Colonic mucosa (tissue), 4 donors: ENCODE data around the gene STAT1. TPM values are rescaled to one million over a fixed set of nuclear protein-coding genes. Genes with fewer than 3 reads are reported as not detected.
A peak's percentile ranks its signal among the peaks of the same experiment; 100 is the strongest.
"Not testable (repeated sequence)": the region's sequence is repeated elsewhere in the genome, so short reads cannot be mapped to it uniquely, and the experiment has no call there.

Experiments
- DNase-seq: peaks from one replicate; pipeline ENCODE4 v3.0.0-alpha.2; 2020
- H3K27ac ChIP-seq: fragments of 200-600 bp; one replicate; pipeline ENCODE4 v1.8.0; 2021
- H3K27me3 ChIP-seq: fragments of 200-600 bp; one replicate; pipeline ENCODE4 v1.8.0; 2021
- H3K36me3 ChIP-seq: fragments of 200-600 bp; one replicate; pipeline ENCODE4 v1.8.0; 2021
- H3K4me1 ChIP-seq: fragments of 200-600 bp; one replicate; pipeline ENCODE4 v1.8.0; 2021; ENCODE audit warnings: mild to moderate bottlenecking
- H3K4me3 ChIP-seq: fragments of 200-600 bp; one replicate; pipeline ENCODE4 v1.8.0; 2021
- H3K9ac ChIP-seq, 2 donors: one replicate each; pipeline ENCODE4 v1.7.0; 2013; ENCODE audit warnings: control low read depth in 2 of 2, low read depth in 2 of 2, low read length in 2 of 2
- H3K9me3 ChIP-seq: fragments of 200-600 bp; one replicate; pipeline ENCODE4 v1.8.0; 2021
- CTCF ChIP-seq: fragments of 200-600 bp; IDR thresholded peaks from one replicate; pipeline ENCODE4 v1.8.0; 2022; ENCODE audit warnings: antibody characterized with exemption, mild to moderate bottlenecking
- intact Hi-C: fragments of 100-400 bp; cut with DNase I; formaldehyde crosslinking; loops from one replicate; pipeline ENCODE4 v1.14.1; 2022
- total RNA-seq, 2 donors: library from RNA; stranded (reverse); fragmentation: NEBNext Ultra II Directional in 1 of 2; extraction: Animal tissue kit (Norgen Biotek cat#: 25700) in 1 of 2; gene quantifications; one replicate each; pipeline ENCODE4 v1.2.1, GENCODE V29; 2021
- donor health status: healthy.
- donor health status: DM: no; HTN: no; CAD: no.
- donor health status: DM: no; HTN: no; CAD: no.

Gene STAT1
- total RNA-seq, 2 donors from 2014 or later, result 52.7 to 58.3 TPM

DNA sequence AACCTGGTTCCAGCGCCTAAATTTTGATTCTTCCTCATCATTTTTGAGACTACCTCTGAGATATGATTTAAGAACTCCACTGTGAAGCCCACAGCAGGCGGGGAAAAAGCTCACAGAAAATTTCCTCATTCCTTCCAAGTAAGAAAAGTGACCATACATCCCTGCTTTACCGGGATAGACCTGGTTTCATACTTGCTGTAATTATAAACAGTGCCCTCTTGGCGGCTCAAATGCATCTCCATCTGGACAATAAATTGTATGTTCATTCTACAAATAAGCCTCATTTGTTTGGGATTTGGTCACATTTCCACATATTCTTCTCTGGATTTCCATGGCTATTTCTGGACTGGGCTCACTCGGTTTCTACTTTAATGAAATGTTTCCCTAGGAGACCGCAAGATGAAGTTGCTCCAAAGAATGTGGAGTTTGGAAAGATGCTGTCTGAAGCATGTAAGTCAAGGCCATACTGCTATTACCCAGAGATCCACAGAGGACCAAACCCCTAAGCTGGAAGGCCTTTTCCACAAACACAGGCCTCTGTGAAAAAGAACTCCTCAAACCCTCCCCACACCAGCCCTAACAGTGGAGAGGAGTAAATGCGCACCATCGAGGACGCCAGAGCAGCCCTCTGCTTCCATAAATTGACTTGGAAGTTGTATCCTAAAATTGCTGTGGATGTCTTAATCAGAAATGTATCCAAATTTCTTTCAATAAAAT, 13.9 kb downstream of the STAT1 start:
- H3K4me1 ChIP-seq, result no peaks in the 10 kb centered on the region
- DNase-seq, result no peak
- no peak overlapping the region for H3K27ac ChIP-seq
- peaks cover 50% of the 10 kb centered on the region for H3K36me3 ChIP-seq
- no peaks in the 10 kb centered on the region for H3K27me3 ChIP-seq
- intact Hi-C loops, result no loop called here
- H3K9ac ChIP-seq, result no peak overlapping the region
- no peak for TF ChIP-seq CTCF
- H3K4me3 ChIP-seq, result no peak overlapping the region
- H3K9me3 ChIP-seq, result no peaks in the 10 kb centered on the region

DNA sequence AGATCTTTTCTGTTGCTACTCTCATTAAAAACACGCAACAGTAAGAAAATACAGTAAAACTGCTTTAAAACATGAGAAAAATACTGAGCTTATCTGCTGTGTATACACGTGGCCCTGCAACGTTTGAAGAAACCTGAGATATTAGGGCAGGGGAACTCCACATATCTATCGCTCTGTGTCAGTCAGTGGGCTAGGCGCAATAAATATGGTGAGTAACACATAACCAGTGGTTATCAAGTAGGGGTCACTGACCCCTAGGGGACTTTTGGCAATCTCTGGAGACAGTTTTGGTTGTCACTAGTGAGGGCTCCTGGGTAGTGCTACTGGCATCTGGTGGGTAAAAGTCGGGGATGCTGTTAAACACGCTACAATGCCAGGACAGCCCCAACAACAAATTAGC, 14.9 kb downstream of the STAT1 start:
- H3K9me3 ChIP-seq, result no peaks in the 10 kb centered on the region
- no peak for TF ChIP-seq CTCF
- H3K9ac ChIP-seq, result no peak overlapping the region
- no peaks in the 10 kb centered on the region for H3K4me1 ChIP-seq
- no peak overlapping the region for H3K27ac ChIP-seq
- no peak for DNase-seq
- intact Hi-C loops, result no loop called here
- no peak overlapping the region for H3K4me3 ChIP-seq
- H3K36me3 ChIP-seq, result peaks cover 52% of the 10 kb centered on the region
- no peaks in the 10 kb centered on the region for H3K27me3 ChIP-seq

GRCh38 chr2:190997526-190998113, 16.4 kb downstream of the STAT1 start:
- Histone ChIP-seq H3K36me3 (peaks cover 50% of the 10 kb centered on the region), H3K27ac (no peak overlapping the region), H3K4me1 (no peaks in the 10 kb centered on the region), H3K27me3 (no peaks in the 10 kb centered on the region), H3K4me3 (no peak overlapping the region), H3K9ac (no peak overlapping the region), H3K9me3 (no peaks in the 10 kb centered on the region)
- no peak for DNase-seq
- intact Hi-C loops, result no loop called here
- no peak for TF ChIP-seq CTCF

DNA sequence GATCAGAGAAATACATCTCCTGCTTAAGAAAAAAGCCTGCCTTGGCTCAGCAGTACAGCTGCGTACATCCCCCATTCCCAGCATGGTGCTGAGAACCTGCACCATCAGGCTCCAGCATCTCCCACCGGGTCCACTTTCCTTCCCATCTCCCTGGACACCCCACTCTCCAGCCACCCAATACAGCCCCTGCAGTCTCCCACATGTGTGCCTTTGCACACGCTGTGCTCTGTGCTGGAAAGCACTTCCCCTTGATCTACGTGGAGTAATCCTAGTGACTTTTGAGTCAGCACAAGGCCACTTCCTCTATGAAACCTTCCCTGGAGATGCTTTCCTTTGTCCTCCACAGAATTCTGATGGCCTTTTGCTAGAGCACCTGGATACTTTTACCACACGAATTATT, 17.0 kb downstream of the STAT1 start:
- H3K27ac ChIP-seq, result no peak overlapping the region
- H3K9ac ChIP-seq, result no peak overlapping the region
- no peaks in the 10 kb centered on the region for H3K9me3 ChIP-seq
- TF ChIP-seq CTCF, result no peak
- no peaks in the 10 kb centered on the region for H3K4me1 ChIP-seq
- no peaks in the 10 kb centered on the region for H3K27me3 ChIP-seq
- no peak overlapping the region for H3K4me3 ChIP-seq
- no peak for DNase-seq
- H3K36me3 ChIP-seq, result peaks cover 50% of the 10 kb centered on the region
- intact Hi-C loops, result no loop called here

DNA sequence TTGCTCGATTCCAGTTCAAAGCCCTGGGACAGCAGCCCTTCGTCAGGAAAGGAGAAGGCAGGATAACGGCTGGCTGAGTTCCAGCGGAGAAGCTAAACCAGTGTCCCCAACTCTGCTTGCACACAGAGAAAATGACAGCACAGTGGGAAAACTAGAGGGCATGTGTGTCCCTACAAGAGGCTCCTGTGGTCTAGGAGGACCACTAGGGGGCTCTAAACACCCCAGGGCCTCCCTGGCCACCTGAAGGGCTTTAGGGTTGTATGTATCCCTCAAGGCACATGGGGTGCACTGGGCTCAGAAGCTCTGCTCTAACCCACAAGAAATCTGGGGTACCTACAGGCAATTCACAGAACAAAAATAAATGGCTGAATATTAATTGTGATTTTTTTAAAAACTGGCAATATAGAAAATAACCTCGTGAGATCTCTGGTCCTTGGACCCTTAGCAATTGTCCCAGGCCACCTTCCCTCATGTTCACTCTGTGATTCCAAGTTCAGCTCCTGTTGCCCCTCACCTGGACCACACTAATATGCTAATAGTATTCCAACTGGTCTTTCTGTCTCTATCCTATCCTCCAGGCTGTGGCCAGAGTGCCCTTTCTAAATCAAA, 17.5 kb downstream of the STAT1 start:
- no peaks in the 10 kb centered on the region for H3K27me3 ChIP-seq
- H3K4me3 ChIP-seq, result no peak overlapping the region
- no peaks in the 10 kb centered on the region for H3K4me1 ChIP-seq
- intact Hi-C loops, result no loop called here
- H3K27ac ChIP-seq, result no peak overlapping the region
- no peak for DNase-seq
- H3K9me3 ChIP-seq, result no peaks in the 10 kb centered on the region
- TF ChIP-seq CTCF, result peak; percentile 52
- no peak overlapping the region for H3K9ac ChIP-seq
- peaks cover 50% of the 10 kb centered on the region for H3K36me3 ChIP-seq

DNA sequence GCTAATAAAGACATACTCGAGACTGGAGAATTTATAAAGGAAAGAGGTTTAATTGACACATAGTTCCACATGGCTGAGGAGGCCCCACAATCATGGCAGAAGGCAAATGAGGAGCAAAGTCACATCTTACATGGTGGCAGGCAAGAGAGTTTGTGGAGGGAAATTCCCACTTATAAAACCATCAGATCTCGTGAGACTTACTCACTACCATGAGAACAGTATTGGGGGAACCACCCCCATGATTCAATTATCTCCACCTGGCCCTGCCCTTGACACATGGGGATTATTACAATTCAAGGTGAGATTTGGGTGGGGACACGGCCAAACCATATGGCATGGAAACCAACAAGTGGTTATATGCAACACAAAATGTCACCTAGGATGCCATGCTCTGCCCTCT, 18.7 kb downstream of the STAT1 start:
- H3K4me3 ChIP-seq, H3K9ac ChIP-seq, H3K4me1 ChIP-seq, H3K9me3 ChIP-seq, H3K27me3 ChIP-seq, H3K27ac ChIP-seq, DNase-seq, intact Hi-C loops: not testable (repeated sequence)
- H3K36me3 ChIP-seq, result peaks cover 55% of the 10 kb centered on the region
